CD4-positive, alpha-beta T cell treated with Interleukin-21 for 1 hour (primary cell): ENCODE data around the gene ULBP1.
A peak's percentile ranks its signal among the peaks of the same experiment; 100 is the strongest.
"Not testable (repeated sequence)": the region's sequence is repeated elsewhere in the genome, so short reads cannot be mapped to it uniquely, and the experiment has no call there.

Source experiments
- DNase-seq: peaks from one replicate; pipeline ENCODE4 v3.0.0-alpha.2; 2020

The ULBP1 gene

GRCh38 chr6:149934249-149935156, 29.2 kb upstream of the ULBP1 start:
- peak; percentile 83 for DNase-seq

DNA sequence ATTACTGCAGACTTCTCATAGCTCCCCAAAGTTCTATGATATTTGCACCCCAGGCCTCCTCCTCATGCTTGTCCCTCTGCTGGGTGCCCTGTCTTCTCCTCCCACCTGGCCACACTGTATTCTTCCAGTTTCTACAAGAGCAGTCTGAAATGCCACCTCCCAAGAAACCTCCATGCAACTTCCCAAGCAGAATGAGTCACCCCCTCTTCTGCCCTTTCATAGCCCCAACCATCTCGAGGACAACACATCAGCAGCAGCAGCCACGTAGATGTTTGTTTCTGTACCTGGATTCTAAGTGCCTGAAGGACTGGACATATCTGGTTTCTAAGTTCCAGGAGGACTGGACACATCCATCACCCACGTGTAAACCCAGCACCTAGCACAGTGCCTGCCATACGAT, 28.5 kb upstream of the ULBP1 start:
- no peak for DNase-seq

- DNase-seq, result no peak
Observed at GRCh38 chr6:149935668-149936067, 28.1 kb upstream of the ULBP1 start.

DNA sequence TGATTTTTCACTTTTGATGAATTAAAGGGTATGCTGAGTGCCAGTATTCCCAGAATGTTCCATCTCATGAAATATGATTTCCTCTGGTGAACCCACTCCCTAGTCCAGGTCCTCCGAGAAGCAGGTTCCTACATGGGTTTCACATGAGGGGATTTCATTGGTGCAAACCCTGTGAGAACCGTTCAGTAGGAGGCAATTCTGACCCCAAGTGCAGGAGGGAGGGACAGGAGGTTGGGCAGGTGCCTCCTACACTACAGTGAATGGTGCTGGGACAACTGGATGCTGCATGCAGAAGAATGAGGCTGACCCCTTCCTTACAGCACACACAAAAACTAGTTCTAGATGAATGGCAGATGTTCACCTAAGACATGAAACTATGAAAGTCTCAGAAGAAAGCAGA, 27.0 kb upstream of the ULBP1 start:
- no peak for DNase-seq

GRCh38 chr6:149938013-149938570, 25.7 kb upstream of the ULBP1 start:
- DNase-seq, result not testable (repeated sequence)

DNA sequence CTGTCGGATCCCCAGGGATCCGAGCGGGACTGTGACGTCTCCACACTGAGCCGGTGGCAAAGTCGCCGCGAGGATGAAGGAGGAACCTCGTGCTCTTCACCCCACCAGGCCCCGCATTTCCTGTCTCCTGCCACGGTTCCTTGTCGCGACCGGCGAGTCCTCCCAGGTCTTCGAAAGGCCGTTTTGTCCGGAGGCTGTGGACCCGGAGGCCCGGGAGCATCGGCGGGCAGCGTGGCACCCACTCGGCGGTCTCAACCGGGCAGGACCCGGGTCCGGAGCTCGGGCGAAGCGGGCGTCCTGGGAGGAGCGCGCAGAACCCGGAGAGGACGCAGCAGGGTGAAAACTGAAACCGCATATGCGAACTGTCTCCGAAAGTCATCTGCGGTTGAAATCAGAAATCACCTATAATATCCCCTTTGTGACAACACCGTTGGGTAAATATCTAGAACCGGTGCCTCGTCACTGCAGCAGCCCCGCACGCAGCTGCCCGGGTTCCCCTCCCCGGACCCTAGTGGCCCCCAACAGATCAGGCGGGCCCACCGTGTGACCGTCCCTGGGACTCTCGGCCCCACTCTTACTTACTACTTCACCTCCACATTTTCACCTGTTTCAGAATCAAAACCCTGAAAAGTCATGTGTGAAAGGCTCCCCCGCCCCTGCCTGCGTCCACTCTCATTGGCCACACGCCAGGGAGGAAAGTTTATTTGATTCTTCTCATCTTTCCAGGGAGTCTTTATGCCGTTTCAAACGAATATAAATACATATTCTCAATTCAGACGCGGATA, 25.0 kb upstream of the ULBP1 start:
- peak; percentile 82 for DNase-seq

GRCh38 chr6:149939356-149939648, 24.4 kb upstream of the ULBP1 start:
- no peak for DNase-seq

GRCh38 chr6:149939909-149940671, 23.7 kb upstream of the ULBP1 start:
- DNase-seq, result no peak

GRCh38 chr6:149940672-149940982, 23.1 kb upstream of the ULBP1 start:
- DNase-seq, result no peak

GRCh38 chr6:149941583-149942460, 21.9 kb upstream of the ULBP1 start, which contains the start of gene ULBP2:
ULBP2 (plus strand) TSS chr6:149942014; CDS start chr6:149942073, 59 bp downstream.
- DNase-seq, result peak; percentile 96

- no peak for DNase-seq
Observed at GRCh38 chr6:149942461-149942829, 21.3 kb upstream of the ULBP1 start.

GRCh38 chr6:149943321-149943720, 20.4 kb upstream of the ULBP1 start:
- DNase-seq, result not testable (repeated sequence)

DNA sequence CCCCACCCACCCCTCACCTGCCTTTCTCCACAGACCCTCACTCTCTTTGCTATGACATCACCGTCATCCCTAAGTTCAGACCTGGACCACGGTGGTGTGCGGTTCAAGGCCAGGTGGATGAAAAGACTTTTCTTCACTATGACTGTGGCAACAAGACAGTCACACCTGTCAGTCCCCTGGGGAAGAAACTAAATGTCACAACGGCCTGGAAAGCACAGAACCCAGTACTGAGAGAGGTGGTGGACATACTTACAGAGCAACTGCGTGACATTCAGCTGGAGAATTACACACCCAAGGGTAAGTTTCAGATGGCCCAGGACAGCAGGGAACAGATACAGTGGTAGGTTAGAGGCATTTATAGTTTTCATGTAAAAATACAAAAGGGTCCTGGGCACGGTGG, 18.5 kb upstream of the ULBP1 start:
- not testable (repeated sequence) for DNase-seq

GRCh38 chr6:149946631-149947030, 17.1 kb upstream of the ULBP1 start:
- not testable (repeated sequence) for DNase-seq

- DNase-seq, result not testable (repeated sequence)
Observed at GRCh38 chr6:149947533-149947932, 16.2 kb upstream of the ULBP1 start.

GRCh38 chr6:149948011-149948410, 15.7 kb upstream of the ULBP1 start:
- DNase-seq, result no peak

GRCh38 chr6:149948616-149949015, 15.1 kb upstream of the ULBP1 start:
- DNase-seq, result no peak

DNA sequence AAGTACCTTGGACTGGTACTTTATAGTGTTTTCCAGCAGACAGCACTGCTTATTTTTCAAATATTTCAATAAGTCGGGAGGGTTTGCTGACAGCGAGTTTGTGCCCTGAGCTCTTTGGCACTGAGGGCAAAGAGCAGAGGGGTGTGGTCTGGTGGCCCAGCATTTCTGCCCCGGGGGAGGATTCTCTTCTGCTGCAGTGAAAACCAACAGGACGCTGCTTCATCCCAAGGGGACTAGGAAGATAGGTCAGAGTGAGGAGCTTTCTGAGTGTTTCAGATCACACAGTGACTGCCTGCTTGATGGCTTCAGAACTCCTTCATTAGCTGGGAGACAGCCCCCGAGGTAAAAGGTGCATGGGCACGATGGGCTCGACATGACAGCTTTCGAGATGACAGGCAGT, 13.3 kb upstream of the ULBP1 start:
- no peak for DNase-seq

DNA sequence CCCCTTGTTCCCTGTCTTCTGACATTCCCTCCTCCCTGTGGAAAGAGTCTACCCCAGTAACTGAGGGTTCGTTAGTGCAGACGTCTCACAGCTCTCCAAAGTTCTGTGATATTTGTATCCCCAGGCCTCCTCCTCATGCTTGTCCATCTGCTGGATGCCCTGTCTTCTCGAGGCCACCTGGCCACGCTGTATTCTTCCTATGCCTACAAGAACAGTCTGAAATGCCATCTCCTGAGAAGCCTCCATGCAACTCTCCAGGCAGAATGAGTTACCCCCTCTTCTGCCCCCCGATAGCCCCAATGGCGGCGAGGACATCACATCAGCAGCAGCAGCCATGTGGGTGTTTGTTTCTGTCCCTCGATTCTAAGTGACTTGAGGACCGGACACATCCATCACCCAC, 12.6 kb upstream of the ULBP1 start:
- no peak for DNase-seq

- no peak for DNase-seq
Observed at GRCh38 chr6:149951626-149952025, 12.1 kb upstream of the ULBP1 start.

DNA sequence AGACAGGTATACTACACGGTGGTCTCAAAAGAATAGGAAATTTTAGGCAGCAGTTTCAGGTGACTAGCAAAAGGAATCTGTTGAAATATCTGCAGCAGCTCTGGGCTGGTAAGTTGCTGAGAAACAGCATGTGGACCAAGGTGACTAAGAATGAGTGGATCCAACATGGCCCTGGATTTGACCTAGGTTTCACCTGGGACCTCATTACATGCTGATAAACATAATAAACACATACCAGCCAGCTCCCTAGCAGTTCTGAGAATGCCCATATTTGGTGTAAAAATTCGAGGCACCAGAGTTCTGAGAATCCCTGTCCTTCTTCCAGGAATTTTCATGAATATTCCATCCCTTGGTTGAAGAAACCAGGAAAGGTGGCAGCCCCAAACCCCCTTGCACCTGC, 10.4 kb upstream of the ULBP1 start:
- not testable (repeated sequence) for DNase-seq

DNA sequence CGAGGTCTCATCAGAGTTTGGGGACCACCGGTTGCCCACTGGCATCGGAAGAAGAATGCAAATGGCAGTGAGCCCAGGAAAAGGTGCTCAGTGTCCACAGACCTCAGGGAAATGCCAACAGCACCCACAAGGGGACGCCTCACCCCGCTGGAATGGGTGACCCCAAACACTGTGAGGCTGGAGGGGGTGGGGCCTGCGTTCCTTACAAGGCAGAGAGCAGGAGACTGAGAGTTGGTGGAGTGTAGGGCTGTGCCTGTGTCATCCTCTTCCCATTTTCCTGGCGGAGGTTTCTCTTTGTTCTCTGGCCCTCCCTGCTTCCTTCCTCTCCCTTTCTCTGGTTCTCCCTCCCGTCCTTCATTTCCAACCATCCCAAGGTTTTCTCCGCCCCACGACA, 9.8 kb upstream of the ULBP1 start:
- not testable (repeated sequence) for DNase-seq
